ENCODE results near the gene APP. TPM values are rescaled to one million over a fixed set of nuclear protein-coding genes. Genes with fewer than 3 reads are reported as not detected.

The APP gene
- total RNA-seq, 3 donors from 2014 or later (not counting 1 experiment from before 2014, with no cell fraction given), result 5.1 to 10.6 (median 7.8) TPM

- DNase-seq, result no peak
- peaks cover 5 to 7% of the 10 kb centered on the region in 2 donors for H3K4me1 Mint-ChIP-seq
- intact Hi-C loops (cut with micrococcal nuclease), result no loop called here
- no peak overlapping the region for H3K4me3 ChIP-seq (ENCODE audit: low read length)
- H3K9me3 Mint-ChIP-seq, result no peaks in the 10 kb centered on the region
- no peaks in the 10 kb centered on the region for H3K27me3 Mint-ChIP-seq (ENCODE audit: low read depth in 2 of 2)
- H3K9me3 ChIP-seq (ENCODE audit: control insufficient read depth, insufficient read depth, low read length), result no peaks in the 10 kb centered on the region
- H3K4me3 Mint-ChIP-seq, result no peak overlapping the region
- no peak overlapping the region for H3K27ac ChIP-seq (ENCODE audit: low read length)
- ATAC-seq, result no peak
- H3K4me1 ChIP-seq (ENCODE audit: control insufficient read depth, insufficient read depth, low read length), result no peaks in the 10 kb centered on the region
- no peaks in the 10 kb centered on the region for H3K36me3 Mint-ChIP-seq
- WGBS (ENCODE audit: insufficient coverage), result 93% methylated on average over 4 of the region's 4 CpGs
- TF ChIP-seq, protein P1, sequence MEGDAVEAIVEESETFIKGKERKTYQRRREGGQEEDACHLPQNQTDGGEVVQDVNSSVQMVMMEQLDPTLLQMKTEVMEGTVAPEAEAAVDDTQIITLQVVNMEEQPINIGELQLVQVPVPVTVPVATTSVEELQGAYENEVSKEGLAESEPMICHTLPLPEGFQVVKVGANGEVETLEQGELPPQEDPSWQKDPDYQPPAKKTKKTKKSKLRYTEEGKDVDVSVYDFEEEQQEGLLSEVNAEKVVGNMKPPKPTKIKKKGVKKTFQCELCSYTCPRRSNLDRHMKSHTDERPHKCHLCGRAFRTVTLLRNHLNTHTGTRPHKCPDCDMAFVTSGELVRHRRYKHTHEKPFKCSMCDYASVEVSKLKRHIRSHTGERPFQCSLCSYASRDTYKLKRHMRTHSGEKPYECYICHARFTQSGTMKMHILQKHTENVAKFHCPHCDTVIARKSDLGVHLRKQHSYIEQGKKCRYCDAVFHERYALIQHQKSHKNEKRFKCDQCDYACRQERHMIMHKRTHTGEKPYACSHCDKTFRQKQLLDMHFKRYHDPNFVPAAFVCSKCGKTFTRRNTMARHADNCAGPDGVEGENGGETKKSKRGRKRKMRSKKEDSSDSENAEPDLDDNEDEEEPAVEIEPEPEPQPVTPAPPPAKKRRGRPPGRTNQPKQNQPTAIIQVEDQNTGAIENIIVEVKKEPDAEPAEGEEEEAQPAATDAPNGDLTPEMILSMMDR (IDR thresholded peaks at IDR 0.05), result no peak
- H3K27ac Mint-ChIP-seq, result no peak overlapping the region
- no peaks in the 10 kb centered on the region for H3K36me3 ChIP-seq (ENCODE audit: control insufficient read depth, insufficient read depth, low read length)
- no peaks in the 10 kb centered on the region for H3K27me3 ChIP-seq (ENCODE audit: control insufficient read depth, insufficient read depth, low read length)
These were observed 91.2 kb downstream of the APP start for GRCh38 chr21:26079366-26079765.

DNA sequence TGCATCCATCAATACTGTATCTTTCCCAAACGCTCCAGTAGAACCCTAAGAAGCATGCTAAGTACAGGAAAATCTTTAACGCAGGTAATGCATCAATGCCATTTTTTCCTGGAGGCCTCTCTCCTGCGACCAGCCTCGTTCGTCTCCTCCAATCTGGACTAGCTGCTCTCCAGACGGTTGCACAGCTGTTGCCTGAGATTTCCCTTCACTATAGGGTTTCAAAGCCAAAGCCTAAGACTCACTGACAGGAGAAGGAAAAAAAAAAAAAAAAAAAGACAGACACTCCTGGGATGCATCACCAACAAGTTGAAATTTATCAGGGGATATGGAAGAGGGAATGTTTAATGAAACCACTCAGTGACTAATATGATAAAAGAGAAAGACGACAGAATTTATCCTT is 93.0 kb downstream of the APP start:
- no peaks in the 10 kb centered on the region for H3K4me1 Mint-ChIP-seq
- WGBS (ENCODE audit: insufficient coverage), result 92% methylated on average over 6 of the region's 7 CpGs
- intact Hi-C loops (cut with micrococcal nuclease), result no loop called here
- H3K27ac ChIP-seq (ENCODE audit: low read length), result no peak overlapping the region
- H3K4me3 ChIP-seq (ENCODE audit: low read length), result no peak overlapping the region
- DNase-seq, result no peak
- TF ChIP-seq, protein P1 (IDR thresholded peaks at IDR 0.05), result no peak
- no peaks in the 10 kb centered on the region for H3K9me3 ChIP-seq (ENCODE audit: control insufficient read depth, insufficient read depth, low read length)
- H3K27me3 Mint-ChIP-seq (ENCODE audit: low read depth in 2 of 2), result no peaks in the 10 kb centered on the region
- ATAC-seq, result no peak
- H3K4me3 Mint-ChIP-seq, result no peak overlapping the region
- H3K27ac Mint-ChIP-seq, result no peak overlapping the region
- no peaks in the 10 kb centered on the region for H3K9me3 Mint-ChIP-seq
- H3K27me3 ChIP-seq (ENCODE audit: control insufficient read depth, insufficient read depth, low read length), result no peaks in the 10 kb centered on the region
- H3K36me3 Mint-ChIP-seq, result no peaks in the 10 kb centered on the region
- no peaks in the 10 kb centered on the region for H3K36me3 ChIP-seq (ENCODE audit: control insufficient read depth, insufficient read depth, low read length)
- H3K4me1 ChIP-seq (ENCODE audit: control insufficient read depth, insufficient read depth, low read length), result no peaks in the 10 kb centered on the region

DNA sequence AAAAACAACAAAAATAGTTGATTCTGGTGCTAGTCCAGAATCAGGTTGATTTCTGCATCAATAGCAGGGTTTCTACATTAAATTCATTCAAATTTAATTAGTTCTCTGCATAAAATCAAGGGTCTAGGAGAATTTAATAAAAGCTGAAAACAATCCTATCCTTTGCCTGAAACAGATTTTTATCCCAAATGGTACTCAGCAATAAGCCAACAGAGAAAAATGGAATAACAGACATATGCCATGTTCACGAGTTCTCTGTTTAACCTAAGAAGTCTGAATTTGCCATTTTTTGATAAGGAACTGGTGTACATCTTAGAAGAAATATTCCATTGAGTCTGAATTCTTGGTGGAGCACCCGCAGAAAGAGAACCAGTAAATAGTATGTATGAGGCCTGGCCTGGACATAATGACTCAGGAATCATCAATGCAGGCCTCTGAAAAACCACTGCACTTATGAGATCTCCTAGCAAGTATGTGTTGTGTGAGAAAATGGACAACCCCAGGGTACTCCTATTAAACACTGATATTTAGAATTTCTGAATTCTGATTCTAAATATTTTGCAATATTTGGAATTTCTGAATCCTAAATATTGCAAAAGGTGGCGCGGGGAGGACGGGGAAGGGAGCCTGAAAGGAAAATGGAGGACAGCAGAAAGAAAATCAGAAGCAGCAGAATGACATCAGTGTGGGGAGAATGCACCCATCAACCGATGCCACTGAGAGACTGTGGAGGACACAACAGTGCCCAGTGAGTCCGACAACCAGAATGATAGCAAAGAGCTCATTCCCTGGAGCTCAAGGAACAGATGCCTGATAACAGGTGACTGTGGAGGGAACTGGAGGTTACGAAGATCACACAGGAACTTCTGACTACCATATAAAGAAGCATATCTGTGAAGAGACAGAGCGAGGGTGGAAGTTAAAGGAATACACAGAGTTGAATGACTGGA is 97.6 kb downstream of the APP start:
- Mint-ChIP-seq H3K4me3 (no peak overlapping the region), H3K27me3 (ENCODE audit: low read depth in 2 of 2) (no peaks in the 10 kb centered on the region), H3K9me3 (no peaks in the 10 kb centered on the region), H3K4me1 (peaks cover 19 to 23% of the 10 kb centered on the region in 2 donors), H3K27ac (no peak overlapping the region), H3K36me3 (no peaks in the 10 kb centered on the region)
- intact Hi-C loops (cut with micrococcal nuclease), result no loop called here
- ATAC-seq, result no peak
- 94% methylated on average over 9 of the region's 9 CpGs for WGBS (ENCODE audit: insufficient coverage)
- DNase-seq, result no peak
- H3K4me1 ChIP-seq (ENCODE audit: control insufficient read depth, insufficient read depth, low read length), result no peaks in the 10 kb centered on the region
- TF ChIP-seq, protein P1 (IDR thresholded peaks at IDR 0.05), result no peak
- H3K36me3 ChIP-seq (ENCODE audit: control insufficient read depth, insufficient read depth, low read length), result no peaks in the 10 kb centered on the region
- H3K4me3 ChIP-seq (ENCODE audit: low read length), result no peak overlapping the region
- H3K9me3 ChIP-seq (ENCODE audit: control insufficient read depth, insufficient read depth, low read length), result no peaks in the 10 kb centered on the region
- H3K27me3 ChIP-seq (ENCODE audit: control insufficient read depth, insufficient read depth, low read length), result no peaks in the 10 kb centered on the region
- H3K27ac ChIP-seq (ENCODE audit: low read length), result no peak overlapping the region
